ENCODE results near the gene HLCS. TPM values are rescaled to one million over a fixed set of nuclear protein-coding genes. Genes with fewer than 3 reads are reported as not detected.

The HLCS gene
- total and polyA plus RNA-seq, 10 of the 15 experiments (the other 5 are each of a cell fraction or from before 2014, with no cell fraction given) = 1.5 to 12.7 (median 9.6) TPM

DNA sequence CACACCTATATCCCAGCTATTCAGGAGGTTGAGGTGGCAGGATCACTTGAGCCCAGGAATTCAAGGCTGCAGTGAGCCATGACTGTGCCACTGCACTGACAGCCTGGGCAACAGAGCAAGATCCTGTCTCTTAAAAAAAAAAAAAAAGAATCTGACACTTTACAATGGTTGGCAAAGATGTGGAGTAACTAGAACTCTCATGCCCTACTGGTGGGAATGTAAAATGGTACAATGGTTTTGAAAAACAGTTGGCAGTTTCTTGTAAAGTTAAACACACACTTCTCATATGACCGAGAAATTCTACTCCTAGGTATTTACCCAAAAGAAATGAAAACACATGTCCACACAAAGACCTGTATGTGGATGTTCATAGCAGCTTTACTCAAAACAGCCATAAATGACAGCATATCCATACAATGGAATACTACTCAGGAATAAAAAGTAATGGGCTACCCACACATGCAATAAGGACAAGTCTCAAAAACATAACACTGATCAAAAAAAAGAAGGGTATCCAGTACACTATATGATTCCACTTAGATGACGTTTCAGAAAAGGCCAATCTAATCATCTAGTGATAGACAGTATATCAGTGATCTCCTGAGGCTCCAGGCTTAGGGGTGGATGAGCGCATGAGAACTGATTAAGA, 58.1 kb downstream of the HLCS start:
- no peak for FAIRE-seq
- SMC1A ChIA-PET (ENCODE audit: uncharacterized antibody, unreplicated experiment) = no interaction called here

DNA sequence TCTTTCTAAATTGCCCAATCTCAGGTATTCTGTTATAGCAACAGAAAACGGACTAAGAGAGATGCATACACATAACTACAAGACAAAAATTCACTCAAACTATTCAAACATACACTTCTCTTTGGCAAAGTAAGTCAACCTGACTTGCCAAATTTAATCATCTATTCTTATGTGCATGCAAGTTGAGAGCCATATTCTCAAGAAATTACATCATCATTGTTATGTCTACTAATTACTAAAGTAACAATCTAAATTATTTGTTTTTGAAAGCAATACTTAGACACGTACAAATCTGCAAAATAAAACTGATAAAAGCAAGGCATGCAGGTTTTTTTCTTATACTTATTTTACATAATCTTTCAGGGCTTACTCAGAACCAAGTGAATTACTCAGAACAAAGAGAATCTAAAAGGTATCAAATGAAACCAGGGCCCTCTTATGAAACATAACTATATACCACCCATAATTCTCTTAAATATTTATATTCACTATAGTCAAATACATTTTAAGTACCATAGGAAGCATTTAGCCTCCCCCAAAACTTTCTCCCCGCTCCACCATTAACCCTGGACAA, 62.3 kb downstream of the HLCS start:
- POLR2A ChIA-PET = no interaction called here
- Histone ChIP-seq H3K27ac (ENCODE audit: control insufficient read depth, insufficient read depth) (no peak overlapping the region), H3K4me2 (ENCODE audit: control insufficient read depth, insufficient read depth) (no peak overlapping the region), H4K20me1 (ENCODE audit: control insufficient read depth, insufficient read depth) (no peaks in the 10 kb centered on the region), H3K4me3 (no peak overlapping the region), H3K36me3 (ENCODE audit: control insufficient read depth in 2 of 2, insufficient read depth in 2 of 2, low read length in 1 of 2) (no peaks in the 10 kb centered on the region), H3K9me3 (replicated peaks; ENCODE audit: control insufficient read depth, insufficient read depth, low read length) (no peaks in the 10 kb centered on the region), H3K27me3 (replicated peaks in 1 of 2; ENCODE audit: control insufficient read depth in 2 of 2, insufficient read depth in 2 of 2, low read length in 1 of 2) (no peaks in the 10 kb centered on the region), H3K4me1 (ENCODE audit: control insufficient read depth, insufficient read depth, low read length) (no peaks in the 10 kb centered on the region), H3K9ac (ENCODE audit: control insufficient read depth, insufficient read depth, low read length) (no peak overlapping the region), H3K79me2 (ENCODE audit: control insufficient read depth, insufficient read depth, low read length) (no peaks in the 10 kb centered on the region), H2AFZ (ENCODE audit: control insufficient read depth, low read depth, low read length) (no peak overlapping the region)
- DNase-seq (ENCODE audit: low read depth, low spot score) (no peak), ATAC-seq (no peak), FAIRE-seq (no peak)
- CTCF ChIA-PET = no interaction called here
- WGBS (ENCODE audit: insufficient coverage, insufficient replicate concordance, low lambda C conversion rate, missing lambda C conversion rate) = 78% methylated on average over 3 of the region's 3 CpGs
- no TSS peak for BruUV-seq (replicated peaks)
- intact Hi-C loops (cut with micrococcal nuclease; ENCODE audit: unreplicated experiment) (no loop called here), in situ Hi-C loops (cut with MboI) (no loop called here)
- RAD21 ChIA-PET (ENCODE audit: unreplicated experiment) = no interaction called here
- SMC1A ChIA-PET (ENCODE audit: uncharacterized antibody, unreplicated experiment) = interaction anchor here (1.0 kb wide), 1 partner anchor 467 kb away, joined by 3 read pairs; no protein-coding TSS in a partner anchor
- TF ChIP-seq ZNF384 (IDR thresholded peaks at IDR 0.05; ENCODE audit: borderline replicate concordance, low read depth, low read length) (no peak), KAT2A (conservative IDR thresholded peaks at IDR 0.05; ENCODE audit: control insufficient read depth, low read depth, low read length) (no peak), GATAD2B (conservative IDR thresholded peaks at IDR 0.05; ENCODE audit: low read depth) (no peak), IRF4 (IDR thresholded peaks at IDR 0.05; ENCODE audit: low read depth, low read length) (no peak), SREBF2 (IDR thresholded peaks at IDR 0.05; ENCODE audit: low read length) (no peak), BACH1 (IDR thresholded peaks at IDR 0.05; ENCODE audit: borderline replicate concordance) (no peak), BMI1 (IDR thresholded peaks at IDR 0.05; ENCODE audit: borderline replicate concordance) (no peak), MXI1 (IDR thresholded peaks at IDR 0.05; ENCODE audit: low read depth, low read length) (no peak), ASH2L (IDR thresholded peaks at IDR 0.05; ENCODE audit: borderline replicate concordance, low read depth) (no peak), SPI1 (IDR thresholded peaks at IDR 0.05; ENCODE audit: borderline replicate concordance, insufficient read depth, low read depth, low read length) (no peak), SP1 (IDR thresholded peaks at IDR 0.05; ENCODE audit: low read depth, low read length) (no peak), ZNF274 (IDR thresholded peaks at IDR 0.05; ENCODE audit: insufficient read depth, insufficient read length) (no peak), WRNIP1 (IDR thresholded peaks at IDR 0.05; ENCODE audit: borderline replicate concordance, low read depth, low read length) (no peak), EGR1 (IDR thresholded peaks at IDR 0.05; ENCODE audit: borderline replicate concordance in 1 of 2, low read depth in 2 of 2, low read length in 2 of 2) (no peak), RELA (IDR thresholded peaks at IDR 0.05; ENCODE audit: borderline replicate concordance, partially characterized antibody) (no peak)
- TF ChIP-seq, protein P1, sequence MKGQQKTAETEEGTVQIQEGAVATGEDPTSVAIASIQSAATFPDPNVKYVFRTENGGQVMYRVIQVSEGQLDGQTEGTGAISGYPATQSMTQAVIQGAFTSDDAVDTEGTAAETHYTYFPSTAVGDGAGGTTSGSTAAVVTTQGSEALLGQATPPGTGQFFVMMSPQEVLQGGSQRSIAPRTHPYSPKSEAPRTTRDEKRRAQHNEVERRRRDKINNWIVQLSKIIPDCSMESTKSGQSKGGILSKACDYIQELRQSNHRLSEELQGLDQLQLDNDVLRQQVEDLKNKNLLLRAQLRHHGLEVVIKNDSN (IDR thresholded peaks at IDR 0.05; ENCODE audit: borderline replicate concordance, extremely low read length, insufficient read depth, low read depth, low read length) = no peak

More for the DNA sequence above, 58.1 kb downstream of the HLCS start:
- H3K4me2 ChIP-seq (ENCODE audit: control insufficient read depth, insufficient read depth) = no peak overlapping the region
- H3K27ac ChIP-seq (ENCODE audit: control insufficient read depth, insufficient read depth) = no peak overlapping the region
- no peaks in the 10 kb centered on the region for H3K9me3 ChIP-seq (replicated peaks; ENCODE audit: control insufficient read depth, insufficient read depth, low read length)
- intact Hi-C loops (cut with micrococcal nuclease; ENCODE audit: unreplicated experiment) = no loop called here
- no peak overlapping the region for H3K9ac ChIP-seq (ENCODE audit: control insufficient read depth, insufficient read depth, low read length)
- H3K27me3 ChIP-seq (replicated peaks in 1 of 2; ENCODE audit: control insufficient read depth in 2 of 2, insufficient read depth in 2 of 2, low read length in 1 of 2) = no peaks in the 10 kb centered on the region
- ChIA-PET POLR2A (no interaction called here), RAD21 (ENCODE audit: unreplicated experiment) (no interaction called here), CTCF (no interaction called here)
- ATAC-seq = no peak
- H3K4me1 ChIP-seq (ENCODE audit: control insufficient read depth, insufficient read depth, low read length) = no peaks in the 10 kb centered on the region
- no TSS peak for BruUV-seq (replicated peaks)
- TF ChIP-seq YY1 (IDR thresholded peaks at IDR 0.05; ENCODE audit: low read depth, low read length) (no peak), FOS (IDR thresholded peaks at IDR 0.05; ENCODE audit: borderline replicate concordance, extremely low read depth, insufficient read length) (no peak), CBFB (IDR thresholded peaks at IDR 0.05; ENCODE audit: low read depth) (no peak)
- in situ Hi-C loops (cut with MboI) = no loop called here
- H4K20me1 ChIP-seq (ENCODE audit: control insufficient read depth, insufficient read depth) = no peaks in the 10 kb centered on the region
- H3K79me2 ChIP-seq (ENCODE audit: control insufficient read depth, insufficient read depth, low read length) = no peaks in the 10 kb centered on the region
- no peaks in the 10 kb centered on the region for H3K36me3 ChIP-seq (ENCODE audit: control insufficient read depth in 2 of 2, insufficient read depth in 2 of 2, low read length in 1 of 2)
- WGBS (ENCODE audit: insufficient coverage, insufficient replicate concordance, low lambda C conversion rate, missing lambda C conversion rate) = 68% methylated on average over 3 of the region's 3 CpGs
- no peak overlapping the region for H2AFZ ChIP-seq (ENCODE audit: control insufficient read depth, low read depth, low read length)
- no peak for DNase-seq (ENCODE audit: low read depth, low spot score)
- H3K4me3 ChIP-seq = no peak overlapping the region

Data from GM12878 (cell line).